GM23338 (cell line): ENCODE measurements around the gene SLCO4A1.

ENCODE experiments used
- POLR2AphosphoS5 ChIP-seq: IDR thresholded peaks from 2 replicates; pipeline ENCODE4 v1.6.1; 2016; ENCODE audit warnings: antibody characterized with exemption, low read depth
- TF ChIP-seq, protein P1 (sequence below), 2 experiments: fragments of 200-600 bp in 1 of 2; sonication (generic) in 1 of 2; conservative IDR thresholded peaks; 2 replicates each; pipeline versions ENCODE4 v1.5.1 to v1.6.1; 2016 to 2017; ENCODE audit warnings: antibody characterized with exemption in 2 of 2, low read depth in 2 of 2, mild to moderate bottlenecking in 2 of 2, moderate library complexity in 1 of 2

DNA sequence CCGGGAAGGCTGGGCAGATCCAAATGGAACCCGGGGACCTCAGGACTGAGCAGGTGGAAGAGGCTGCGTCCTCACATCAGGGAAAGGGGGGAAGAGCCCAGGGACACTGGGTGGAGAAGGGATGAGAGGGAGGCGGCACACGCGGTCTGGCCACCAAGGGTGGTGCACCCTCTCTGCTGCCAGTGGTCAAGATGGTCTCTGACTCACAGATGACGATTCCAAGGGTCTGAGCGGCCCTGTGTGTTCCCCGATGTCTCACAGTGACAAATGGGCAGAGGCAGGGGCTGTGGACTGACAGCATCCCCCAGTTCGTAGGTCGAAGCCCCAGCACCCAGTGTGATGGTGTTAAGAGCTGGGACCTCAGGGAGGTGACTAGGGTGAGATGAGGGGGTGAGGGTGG, 32.1 kb downstream of the SLCO4A1 start:
- TF ChIP-seq, protein P1, sequence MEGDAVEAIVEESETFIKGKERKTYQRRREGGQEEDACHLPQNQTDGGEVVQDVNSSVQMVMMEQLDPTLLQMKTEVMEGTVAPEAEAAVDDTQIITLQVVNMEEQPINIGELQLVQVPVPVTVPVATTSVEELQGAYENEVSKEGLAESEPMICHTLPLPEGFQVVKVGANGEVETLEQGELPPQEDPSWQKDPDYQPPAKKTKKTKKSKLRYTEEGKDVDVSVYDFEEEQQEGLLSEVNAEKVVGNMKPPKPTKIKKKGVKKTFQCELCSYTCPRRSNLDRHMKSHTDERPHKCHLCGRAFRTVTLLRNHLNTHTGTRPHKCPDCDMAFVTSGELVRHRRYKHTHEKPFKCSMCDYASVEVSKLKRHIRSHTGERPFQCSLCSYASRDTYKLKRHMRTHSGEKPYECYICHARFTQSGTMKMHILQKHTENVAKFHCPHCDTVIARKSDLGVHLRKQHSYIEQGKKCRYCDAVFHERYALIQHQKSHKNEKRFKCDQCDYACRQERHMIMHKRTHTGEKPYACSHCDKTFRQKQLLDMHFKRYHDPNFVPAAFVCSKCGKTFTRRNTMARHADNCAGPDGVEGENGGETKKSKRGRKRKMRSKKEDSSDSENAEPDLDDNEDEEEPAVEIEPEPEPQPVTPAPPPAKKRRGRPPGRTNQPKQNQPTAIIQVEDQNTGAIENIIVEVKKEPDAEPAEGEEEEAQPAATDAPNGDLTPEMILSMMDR (conservative IDR thresholded peaks at IDR 0.05; ENCODE audit: low read depth in 2 of 2), result no peak
- TF ChIP-seq POLR2AphosphoS5, result no peak
